MM.1S (cell line): Measurements from ENCODE around the gene VAPB.

Experiments
- EZH2phosphoT487 ChIP-seq: fragments of 300-600 bp; sonication (generic); IDR thresholded peaks from 2 replicates; pipeline ENCODE4 v1.6.1; 2018; ENCODE audit warnings: antibody characterized with exemption, low read length
- TF ChIP-seq, protein P1 (sequence below): fragments of 300-600 bp; sonication (generic); IDR thresholded peaks from 2 replicates; pipeline ENCODE4 v1.5.1; 2016; ENCODE audit warnings: antibody characterized with exemption, low read length, mixed read lengths

DNA sequence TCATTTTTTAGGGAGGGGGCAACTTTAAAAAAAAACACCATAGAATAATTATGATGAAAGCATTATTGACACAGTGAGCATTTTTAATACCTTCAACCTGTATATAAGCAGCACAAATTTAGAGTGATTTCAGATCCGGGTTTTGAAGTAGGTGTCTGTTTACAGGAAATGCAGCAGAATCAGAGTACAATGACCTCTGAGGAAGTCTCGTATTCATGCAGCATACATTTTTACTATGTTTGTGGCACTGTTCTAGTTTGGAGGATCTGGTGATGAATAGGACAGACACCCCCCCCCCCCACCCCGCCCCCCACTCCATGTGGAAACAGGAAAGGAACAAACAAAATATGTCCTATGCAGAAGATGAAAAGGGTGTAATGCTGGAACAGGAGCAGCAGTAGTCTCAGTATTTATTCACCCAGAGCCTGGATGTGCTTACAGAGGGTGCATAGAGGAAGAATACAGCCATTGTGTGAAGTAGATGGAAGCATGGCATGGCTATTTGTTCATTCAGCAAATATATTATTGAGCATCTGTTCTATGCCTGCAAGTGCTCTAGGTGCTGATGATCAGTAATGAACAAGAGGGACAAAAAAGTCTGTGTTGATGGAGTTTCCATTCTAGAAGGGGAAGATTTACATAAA is 19.7 kb downstream of the VAPB start:
- TF ChIP-seq, protein P1, sequence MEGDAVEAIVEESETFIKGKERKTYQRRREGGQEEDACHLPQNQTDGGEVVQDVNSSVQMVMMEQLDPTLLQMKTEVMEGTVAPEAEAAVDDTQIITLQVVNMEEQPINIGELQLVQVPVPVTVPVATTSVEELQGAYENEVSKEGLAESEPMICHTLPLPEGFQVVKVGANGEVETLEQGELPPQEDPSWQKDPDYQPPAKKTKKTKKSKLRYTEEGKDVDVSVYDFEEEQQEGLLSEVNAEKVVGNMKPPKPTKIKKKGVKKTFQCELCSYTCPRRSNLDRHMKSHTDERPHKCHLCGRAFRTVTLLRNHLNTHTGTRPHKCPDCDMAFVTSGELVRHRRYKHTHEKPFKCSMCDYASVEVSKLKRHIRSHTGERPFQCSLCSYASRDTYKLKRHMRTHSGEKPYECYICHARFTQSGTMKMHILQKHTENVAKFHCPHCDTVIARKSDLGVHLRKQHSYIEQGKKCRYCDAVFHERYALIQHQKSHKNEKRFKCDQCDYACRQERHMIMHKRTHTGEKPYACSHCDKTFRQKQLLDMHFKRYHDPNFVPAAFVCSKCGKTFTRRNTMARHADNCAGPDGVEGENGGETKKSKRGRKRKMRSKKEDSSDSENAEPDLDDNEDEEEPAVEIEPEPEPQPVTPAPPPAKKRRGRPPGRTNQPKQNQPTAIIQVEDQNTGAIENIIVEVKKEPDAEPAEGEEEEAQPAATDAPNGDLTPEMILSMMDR = no peak
- no peak for TF ChIP-seq EZH2phosphoT487
